ENCODE results near the gene VGLL4. TPM values are rescaled to one million over a fixed set of nuclear protein-coding genes. Genes with fewer than 3 reads are reported as not detected.

VGLL4 gene
- total RNA-seq, 1 donor from 2014 or later, result 96.5 TPM

GRCh38 chr3:11655196-11655928, 11.6 kb upstream of the VGLL4 start:
- intact Hi-C loops (cut with DNase I), result loop anchor here (10.0 kb wide), 1 partner anchor 149 kb away; no protein-coding TSS in a partner anchor
- ATAC-seq (no peak), DNase-seq (ENCODE audit: low spot score) (no peak)

GRCh38 chr3:11654166-11654565, 10.5 kb upstream of the VGLL4 start:
- intact Hi-C loops (cut with DNase I), result loop anchor here (10.0 kb wide), 1 partner anchor 151 kb away; no protein-coding TSS in a partner anchor
- ATAC-seq, result no peak
- DNase-seq (ENCODE audit: low spot score), result no peak

- intact Hi-C loops (cut with DNase I), result loop anchor here (10.0 kb wide), 1 partner anchor 151 kb away; no protein-coding TSS in a partner anchor
- DNase-seq (ENCODE audit: low spot score), result no peak
- peak; percentile 25 for ATAC-seq
These were observed 9.8 kb upstream of the VGLL4 start for GRCh38 chr3:11653298-11654055.

- DNase-seq (ENCODE audit: low spot score) (no peak), ATAC-seq (no peak)
- intact Hi-C loops (cut with DNase I), result loop anchor here (2.0 to 10.0 kb wide), 2 partner anchors 153 to 271 kb away; no protein-coding TSS in a partner anchor
These were observed 8.2 kb upstream of the VGLL4 start for GRCh38 chr3:11651900-11652299.

GRCh38 chr3:11651477-11651876, 7.8 kb upstream of the VGLL4 start:
- intact Hi-C loops (cut with DNase I), result loop anchor here (2.0 to 10.0 kb wide), 2 partner anchors 153 to 271 kb away; no protein-coding TSS in a partner anchor
- ATAC-seq (peak; percentile 25), DNase-seq (ENCODE audit: low spot score) (no peak)

GRCh38 chr3:11650391-11650790, 6.7 kb upstream of the VGLL4 start:
- intact Hi-C loops (cut with DNase I), result loop anchor here (2.0 to 10.0 kb wide), 2 partner anchors 154 to 270 kb away; no protein-coding TSS in a partner anchor
- no peak for ATAC-seq
- no peak for DNase-seq (ENCODE audit: low spot score)

- no peak for DNase-seq (ENCODE audit: low spot score)
- intact Hi-C loops (cut with DNase I), result no loop called here
- no peak for ATAC-seq
These were observed 5.0 kb upstream of the VGLL4 start for GRCh38 chr3:11648735-11649134.

- ATAC-seq, result peak; percentile 57
- DNase-seq (ENCODE audit: low spot score), result peak; percentile 77
These were observed 513 bp downstream of the VGLL4 start for GRCh38 chr3:11643201-11643603.

GRCh38 chr3:11642431-11643191, 1.1 kb downstream of the VGLL4 start:
- ATAC-seq (peak; percentile 87), DNase-seq (ENCODE audit: low spot score) (peak; percentile 84)
- intact Hi-C loops (cut with DNase I), result no loop called here

More at GRCh38 chr3:11643201-11643603, 513 bp downstream of the VGLL4 start:
- intact Hi-C loops (cut with DNase I), result no loop called here

- ATAC-seq (peak; percentile 30), DNase-seq (ENCODE audit: low spot score) (no peak)
- intact Hi-C loops (cut with DNase I), result no loop called here
These were observed 1.9 kb downstream of the VGLL4 start for GRCh38 chr3:11641683-11642430.

- no peak for ATAC-seq
These were observed 2.4 kb downstream of the VGLL4 start for GRCh38 chr3:11641316-11641682.

GRCh38 chr3:11640009-11640673, 3.6 kb downstream of the VGLL4 start:
- intact Hi-C loops (cut with DNase I), result no loop called here
- ATAC-seq (no peak), DNase-seq (ENCODE audit: low spot score) (no peak)

More at GRCh38 chr3:11641316-11641682, 2.4 kb downstream of the VGLL4 start:
- no peak for DNase-seq (ENCODE audit: low spot score)
- intact Hi-C loops (cut with DNase I), result no loop called here

GRCh38 chr3:11638495-11639358, 5.0 kb downstream of the VGLL4 start:
- intact Hi-C loops (cut with DNase I), result no loop called here
- DNase-seq (ENCODE audit: low spot score) (no peak), ATAC-seq (peak; percentile 2)

- DNase-seq (ENCODE audit: low spot score), result no peak
- ATAC-seq, result no peak
- intact Hi-C loops (cut with DNase I), result no loop called here
These were observed 5.7 kb downstream of the VGLL4 start for GRCh38 chr3:11637901-11638458.

- ATAC-seq (no peak), DNase-seq (ENCODE audit: low spot score) (no peak)
- intact Hi-C loops (cut with DNase I), result no loop called here
These were observed 7.3 kb downstream of the VGLL4 start for GRCh38 chr3:11636394-11636770.

GRCh38 chr3:11635680-11636393, 7.9 kb downstream of the VGLL4 start:
- no peak for ATAC-seq
- intact Hi-C loops (cut with DNase I), result no loop called here

More at GRCh38 chr3:11635680-11636393, 7.9 kb downstream of the VGLL4 start:
- no peak for DNase-seq (ENCODE audit: low spot score)
